Astrocyte (in vitro differentiated cells and primary cell): Measurements from ENCODE around the gene S100A16.

Experiments used
- CTCF ChIP-seq: IDR thresholded peaks from 2 replicates; pipeline ENCODE4 v1.5.1; 2011; ENCODE audit warnings: low read depth, mild to moderate bottlenecking, inconsistent platforms, low read length, moderate library complexity; ENCODE audit not compliant: insufficient read depth
- EZH2 ChIP-seq: IDR thresholded peaks from 2 replicates; pipeline ENCODE4 v1.6.1; 2012; ENCODE audit warnings: mild to moderate bottlenecking, low read length, inconsistent platforms; ENCODE audit not compliant: insufficient read depth

- TF ChIP-seq CTCF (peak; percentile 80), EZH2 (no peak)
Observed at GRCh38 chr1:153572569-153573015, 40.3 kb downstream of the S100A16 start.
